H9 (cell line): ENCODE measurements around the gene CSNK2A2. TPM values are rescaled to one million over a fixed set of nuclear protein-coding genes. Genes with fewer than 3 reads are reported as not detected.

Experiments used
- DNase-seq: peaks from one replicate; pipeline ENCODE4 v3.0.0-alpha.2; 2017
- H2AFZ ChIP-seq: one replicate; pipeline ENCODE4 v1.6.1; 2013; ENCODE audit warnings: mild to moderate bottlenecking, low read length, control low read depth, moderate library complexity
- H2AK5ac ChIP-seq: 2 replicates; pipeline ENCODE4 v1.6.1; 2013; ENCODE audit warnings: low read length, control low read depth, mixed read lengths; ENCODE audit not compliant: insufficient read length
- H2BK120ac ChIP-seq: one replicate; pipeline ENCODE4 v1.6.1; 2013; ENCODE audit warnings: low read depth, mild to moderate bottlenecking, low read length, control low read depth, inconsistent platforms; ENCODE audit not compliant: poor library complexity, severe bottlenecking
- H2BK12ac ChIP-seq: 2 replicates; pipeline ENCODE4 v1.6.1; 2013; ENCODE audit warnings: low read length, control low read depth, mixed read lengths, low read depth; ENCODE audit not compliant: insufficient read length
- H2BK15ac ChIP-seq: 2 replicates; pipeline ENCODE4 v1.6.1; 2013; ENCODE audit warnings: low read depth, low read length, control low read depth
- H2BK20ac ChIP-seq: one replicate; pipeline ENCODE4 v1.6.1; 2013; ENCODE audit warnings: low read depth, mild to moderate bottlenecking, low read length, control low read depth, inconsistent platforms; ENCODE audit not compliant: poor library complexity, severe bottlenecking
- H2BK5ac ChIP-seq: 2 replicates; pipeline ENCODE4 v1.6.1; 2013; ENCODE audit warnings: low read length, control low read depth, mixed read lengths; ENCODE audit not compliant: insufficient read length
- H3K14ac ChIP-seq: 2 replicates; pipeline ENCODE4 v1.6.1; 2013; ENCODE audit warnings: low read length, control low read depth; ENCODE audit not compliant: insufficient read depth
- H3K18ac ChIP-seq: 2 replicates; pipeline ENCODE4 v1.6.1; 2013; ENCODE audit warnings: low read depth, mild to moderate bottlenecking, mixed read lengths, low read length, control low read depth; ENCODE audit not compliant: insufficient read length
- H3K23ac ChIP-seq: 2 replicates; pipeline ENCODE4 v1.6.1; 2013; ENCODE audit warnings: low read length, control low read depth, mixed read lengths, low read depth; ENCODE audit not compliant: insufficient read length
- H3K23me2 ChIP-seq: 2 replicates; pipeline ENCODE4 v1.6.1; 2013; ENCODE audit warnings: low read depth, mild to moderate bottlenecking, mixed read lengths, low read length, control low read depth; ENCODE audit not compliant: insufficient read length, poor library complexity, severe bottlenecking
- H3K27ac ChIP-seq: 2 replicates; pipeline ENCODE4 v1.5.1; 2013; ENCODE audit warnings: low read length, control low read depth, mixed read lengths, low read depth; ENCODE audit not compliant: insufficient read length
- H3K27me3 ChIP-seq: 2 replicates; pipeline ENCODE4 v1.6.1; 2013; ENCODE audit warnings: low read length, control low read depth, inconsistent platforms; ENCODE audit not compliant: insufficient read depth
- H3K4ac ChIP-seq: 2 replicates; pipeline ENCODE4 v1.6.1; 2013; ENCODE audit warnings: low read depth, mild to moderate bottlenecking, control low read depth, inconsistent platforms, low read length, moderate library complexity
- H3K4me1 ChIP-seq: 2 replicates; pipeline ENCODE4 v1.6.1; 2013; ENCODE audit warnings: low read length, control low read depth, inconsistent platforms; ENCODE audit not compliant: insufficient read depth
- H3K4me2 ChIP-seq: 2 replicates; pipeline ENCODE4 v1.6.1; 2013; ENCODE audit warnings: low read length, control low read depth, mixed read lengths; ENCODE audit not compliant: insufficient read length, insufficient read depth
- H3K56ac ChIP-seq: 2 replicates; pipeline ENCODE4 v1.6.1; 2013; ENCODE audit warnings: low read depth, mild to moderate bottlenecking, mixed read lengths, low read length, control low read depth; ENCODE audit not compliant: insufficient read length
- H3K79me1 ChIP-seq: 2 replicates; pipeline ENCODE4 v1.6.1; 2013; ENCODE audit warnings: low read depth, mild to moderate bottlenecking, moderate library complexity, low read length, control low read depth, inconsistent platforms; ENCODE audit not compliant: insufficient read depth, poor library complexity, severe bottlenecking
- H3K79me2 ChIP-seq: 2 replicates; pipeline ENCODE4 v1.6.1; 2013; ENCODE audit warnings: low read length, control low read depth, inconsistent platforms; ENCODE audit not compliant: insufficient read depth
- H3K9ac ChIP-seq: 2 replicates; pipeline ENCODE4 v1.6.1; 2013; ENCODE audit warnings: low read length, control low read depth, mixed read lengths; ENCODE audit not compliant: insufficient read length; ENCODE audit errors: extremely low read depth
- H3K9me3 ChIP-seq: one replicate; pipeline ENCODE4 v1.6.1; 2013; ENCODE audit warnings: low read depth, low read length, inconsistent platforms; ENCODE audit not compliant: control insufficient read depth
- H3T11ph ChIP-seq: one replicate; pipeline ENCODE4 v1.6.1; 2013; ENCODE audit warnings: mild to moderate bottlenecking, low read length, control low read depth, inconsistent platforms
- H4K20me1 ChIP-seq: one replicate; pipeline ENCODE4 v1.6.1; 2013; ENCODE audit not compliant: control insufficient read depth, insufficient read length, insufficient read depth
- H4K5ac ChIP-seq: 2 replicates; pipeline ENCODE4 v1.6.1; 2013; ENCODE audit warnings: low read depth, mild to moderate bottlenecking, mixed read lengths, low read length, control low read depth; ENCODE audit not compliant: insufficient read length
- H4K8ac ChIP-seq: replicated peaks from 2 replicates; pipeline ENCODE4 v1.6.1; 2013; ENCODE audit warnings: low read length, control low read depth, mixed read lengths, low read depth; ENCODE audit not compliant: insufficient read length
- H4K91ac ChIP-seq: 2 replicates; pipeline ENCODE4 v1.6.1; 2013; ENCODE audit warnings: low read depth, mild to moderate bottlenecking, moderate library complexity, mixed read lengths, low read length, control low read depth; ENCODE audit not compliant: insufficient read length
- H3K27ac Mint-ChIP-seq, 3 experiments: 2 replicates in 2 of 3; 3 replicates in 1 of 3; pipeline ENCODE4 v1.8.0; 2020 to 2021; ENCODE audit warnings: mixed read lengths in 3 of 3, mild to moderate bottlenecking in 1 of 3, moderate library complexity in 1 of 3
- H3K27me3 Mint-ChIP-seq: 2 replicates; pipeline ENCODE4 v1.8.0; 2021; ENCODE audit warnings: low read depth, mild to moderate bottlenecking, moderate library complexity, mixed read lengths
- H3K36me3 Mint-ChIP-seq, 3 experiments: 2 replicates in 2 of 3; 3 replicates in 1 of 3; pipeline ENCODE4 v1.8.0; 2020 to 2021; ENCODE audit warnings: low read depth in 3 of 3, mixed read lengths in 3 of 3; ENCODE audit not compliant: insufficient read depth in 1 of 3
- H3K4me1 Mint-ChIP-seq, 2 experiments: 2 replicates each; pipeline ENCODE4 v1.8.0; 2020; ENCODE audit warnings: mixed read lengths in 2 of 2
- H3K4me3 Mint-ChIP-seq, 2 experiments: 2 replicates in 1 of 2; 3 replicates in 1 of 2; pipeline ENCODE4 v1.8.0; 2020 to 2021; ENCODE audit warnings: mild to moderate bottlenecking in 2 of 2, mixed read lengths in 2 of 2, moderate library complexity in 1 of 2
- H3K9me3 Mint-ChIP-seq, 2 experiments: 2 replicates in 1 of 2; 3 replicates in 1 of 2; pipeline ENCODE4 v1.8.0; 2020; ENCODE audit warnings: mild to moderate bottlenecking in 2 of 2, mixed read lengths in 2 of 2, moderate library complexity in 1 of 2
- CTCF ChIP-seq: fragments of 200-600 bp; sonication (generic); conservative IDR thresholded peaks from 3 replicates; pipeline ENCODE4 v1.8.0; 2021; ENCODE audit warnings: antibody characterized with exemption, mild to moderate bottlenecking
- WGBS: extraction: QIAGEN DNeasy Blood & Tissue Kit; methylation state at CpG from one replicate; pipeline ENCODE4 v1.1.7; 2013; ENCODE audit warnings: missing lambda C conversion rate, low lambda C conversion rate, mixed read lengths; ENCODE audit not compliant: insufficient read length; ENCODE audit errors: extremely low coverage; 5-methylcytosine and 5-hydroxymethylcytosine counted together
- total RNA-seq: library from RNA; stranded (reverse); gene quantifications from 2 replicates; pipeline ENCODE4 v1.2.1, GENCODE V29; 2021

CSNK2A2 gene
- total RNA-seq, 1 experiment from 2014 or later, result 134 TPM

GRCh38 chr16:58217311-58217925 lies 19.5 kb upstream of the CSNK2A2 start:
- peaks cover 4 to 7% of the 10 kb centered on the region in 2 experiments; a peak in 2 of 5 replicates for H3K9me3 Mint-ChIP-seq
- Histone ChIP-seq H3K14ac (no peak overlapping the region), H4K5ac (no peak overlapping the region), H3K4ac (no peak overlapping the region), H2BK15ac (no peak overlapping the region), H3K27ac (no peak overlapping the region), H3K27me3 (no peaks in the 10 kb centered on the region), H3K18ac (no peak overlapping the region), H3T11ph (no peak overlapping the region), H3K56ac (no peak overlapping the region), H3K23me2 (no peaks in the 10 kb centered on the region), H2AK5ac (no peak overlapping the region), H3K23ac (no peak overlapping the region), H3K79me2 (no peaks in the 10 kb centered on the region), H3K4me2 (no peak overlapping the region), H2AFZ (no peak overlapping the region), H3K9ac (no peak overlapping the region), H4K91ac (no peak overlapping the region), H4K8ac (no peak overlapping the region), H3K9me3 (no peaks in the 10 kb centered on the region), H3K79me1 (no peaks in the 10 kb centered on the region), H4K20me1 (no peaks in the 10 kb centered on the region), H2BK5ac (no peak overlapping the region), H2BK20ac (no peak overlapping the region), H2BK120ac (no peak overlapping the region), H2BK12ac (no peak overlapping the region), H3K4me1 (no peaks in the 10 kb centered on the region)
- no peak overlapping the region for H3K27ac Mint-ChIP-seq
- WGBS, result no CpG with 5 or more reads among the region's 2 CpGs
- H3K36me3 Mint-ChIP-seq, result no peaks in the 10 kb centered on the region; a peak in 1 of 7 replicates
- no peak for DNase-seq
- peaks cover 3 to 6% of the 10 kb centered on the region in 2 experiments for H3K4me1 Mint-ChIP-seq
- TF ChIP-seq CTCF, result no peak
- no peak overlapping the region for H3K4me3 Mint-ChIP-seq
- peaks cover 20% of the 10 kb centered on the region for H3K27me3 Mint-ChIP-seq
